Coronary artery (tissue), 2 donors: ENCODE results near the gene GLP2R.

Source experiments
- DNase-seq: peaks from one replicate; pipeline ENCODE4 v3.0.0-alpha.2; 2017; ENCODE audit warnings: low spot score
- H3K27ac ChIP-seq, 2 donors: fragments of 200-600 bp; sonication (generic); one replicate each; pipeline ENCODE4 v1.5.1; 2016 to 2019
- H3K4me3 ChIP-seq: fragments of 200-600 bp; sonication (generic); 2 replicates; pipeline ENCODE4 v1.5.1; 2016; ENCODE audit warnings: mild to moderate bottlenecking, moderate library complexity
- TF ChIP-seq, protein P1 (sequence below): fragments of 200-600 bp; sonication (generic); IDR thresholded peaks from one replicate; pipeline ENCODE4 v1.5.1; 2019; ENCODE audit warnings: antibody characterized with exemption

Gene GLP2R

DNA sequence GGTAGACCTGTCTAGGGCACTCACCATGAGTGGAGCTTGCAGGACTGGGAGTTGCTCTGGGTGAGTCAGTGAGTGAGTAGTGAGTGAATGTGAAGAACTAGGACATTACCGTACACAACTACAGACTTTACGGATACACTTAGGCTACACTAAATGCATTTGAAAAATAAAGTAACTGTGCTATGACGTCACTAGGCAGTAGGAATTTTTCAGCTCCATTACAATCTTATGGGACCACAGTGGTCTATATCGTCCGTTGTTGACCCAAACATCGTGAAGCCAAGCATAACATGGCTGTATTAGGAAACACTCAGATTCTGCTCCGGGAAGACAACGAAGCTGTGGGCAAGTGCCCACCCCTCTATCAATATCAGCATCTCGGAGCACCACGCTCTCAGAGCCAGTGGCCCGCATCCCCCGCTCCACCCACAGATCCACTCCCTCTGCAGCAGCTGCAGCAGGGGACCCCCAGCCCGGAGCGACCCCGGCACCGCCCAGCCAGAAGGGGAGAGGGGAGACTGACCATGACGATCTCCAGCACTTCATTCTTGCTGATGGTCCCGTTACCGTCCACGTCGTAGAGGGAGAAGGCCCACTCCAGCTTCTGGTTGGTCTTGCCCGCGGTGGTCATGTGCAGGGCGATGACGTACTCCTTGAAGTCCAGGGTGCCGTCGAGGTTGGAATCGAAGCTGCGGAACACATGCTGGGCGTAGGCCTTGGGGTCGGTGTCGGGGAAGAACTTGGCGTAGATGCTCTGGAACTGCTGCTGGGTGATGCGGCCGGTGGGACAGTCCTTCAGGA lies 78.8 kb downstream of the GLP2R start:
- no peak overlapping the region for H3K4me3 ChIP-seq
- no peak overlapping the region for H3K27ac ChIP-seq
- DNase-seq, result peak; percentile 64
- TF ChIP-seq, protein P1, sequence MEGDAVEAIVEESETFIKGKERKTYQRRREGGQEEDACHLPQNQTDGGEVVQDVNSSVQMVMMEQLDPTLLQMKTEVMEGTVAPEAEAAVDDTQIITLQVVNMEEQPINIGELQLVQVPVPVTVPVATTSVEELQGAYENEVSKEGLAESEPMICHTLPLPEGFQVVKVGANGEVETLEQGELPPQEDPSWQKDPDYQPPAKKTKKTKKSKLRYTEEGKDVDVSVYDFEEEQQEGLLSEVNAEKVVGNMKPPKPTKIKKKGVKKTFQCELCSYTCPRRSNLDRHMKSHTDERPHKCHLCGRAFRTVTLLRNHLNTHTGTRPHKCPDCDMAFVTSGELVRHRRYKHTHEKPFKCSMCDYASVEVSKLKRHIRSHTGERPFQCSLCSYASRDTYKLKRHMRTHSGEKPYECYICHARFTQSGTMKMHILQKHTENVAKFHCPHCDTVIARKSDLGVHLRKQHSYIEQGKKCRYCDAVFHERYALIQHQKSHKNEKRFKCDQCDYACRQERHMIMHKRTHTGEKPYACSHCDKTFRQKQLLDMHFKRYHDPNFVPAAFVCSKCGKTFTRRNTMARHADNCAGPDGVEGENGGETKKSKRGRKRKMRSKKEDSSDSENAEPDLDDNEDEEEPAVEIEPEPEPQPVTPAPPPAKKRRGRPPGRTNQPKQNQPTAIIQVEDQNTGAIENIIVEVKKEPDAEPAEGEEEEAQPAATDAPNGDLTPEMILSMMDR, result no peak

GRCh38 chr17:9905078-9905415 lies 79.3 kb downstream of the GLP2R start, which contains the start of gene RCVRN:
TSS of gene RCVRN (minus strand) at chr17:9905271. CDS start at chr17:9905180, 91 bp downstream.
- TF ChIP-seq, protein P1, result no peak
- H3K4me3 ChIP-seq, result no peak within 1 kb of the TSS
- H3K27ac ChIP-seq, result no peak within 1 kb of the TSS
- no peak for DNase-seq

- no peak for DNase-seq
- TF ChIP-seq, protein P1, result no peak
- Histone ChIP-seq H3K27ac (no peak overlapping the region), H3K4me3 (no peak overlapping the region)
Observed at GRCh38 chr17:9905902-9906301, 80.2 kb downstream of the GLP2R start.

- Histone ChIP-seq H3K27ac (no peak overlapping the region), H3K4me3 (no peak overlapping the region)
- no peak for DNase-seq
- TF ChIP-seq, protein P1, result no peak
Observed at GRCh38 chr17:9906616-9907015, 80.9 kb downstream of the GLP2R start.

DNA sequence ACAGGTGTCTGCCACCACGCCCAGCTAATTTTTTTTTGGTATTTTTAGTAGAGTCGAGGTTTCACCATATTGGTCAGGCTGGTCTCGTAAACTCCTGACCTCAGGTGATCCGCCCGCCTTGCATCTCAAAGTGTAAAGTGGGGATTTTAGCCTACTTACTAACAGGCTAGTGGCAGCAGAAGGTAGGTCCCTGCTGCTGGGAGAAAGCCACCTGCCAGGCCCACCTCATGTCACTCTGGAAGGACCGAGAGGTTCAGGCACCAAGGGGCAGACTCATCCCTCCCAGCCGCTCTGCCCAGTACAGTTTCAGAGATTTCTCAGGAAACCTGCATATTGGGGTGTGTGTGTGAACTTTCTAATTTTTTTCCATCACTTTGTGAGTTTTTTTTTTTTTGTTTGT lies 81.4 kb downstream of the GLP2R start:
- no peak for DNase-seq

GRCh38 chr17:9907883-9908648 lies 82.3 kb downstream of the GLP2R start:
- no peak for DNase-seq
- TF ChIP-seq, protein P1, result no peak
- H3K27ac ChIP-seq, result no peak overlapping the region
- H3K4me3 ChIP-seq, result no peak overlapping the region

More for the DNA sequence above, 81.4 kb downstream of the GLP2R start:
- no peak overlapping the region for H3K27ac ChIP-seq
- TF ChIP-seq, protein P1, result no peak
- no peak overlapping the region for H3K4me3 ChIP-seq
